ENCODE results near the gene ICAM5. TPM values are rescaled to one million over a fixed set of nuclear protein-coding genes. Genes with fewer than 3 reads are reported as not detected.

The ICAM5 gene
- polyA plus RNA-seq, 1 donor from 2014 or later, result not detected

DNA sequence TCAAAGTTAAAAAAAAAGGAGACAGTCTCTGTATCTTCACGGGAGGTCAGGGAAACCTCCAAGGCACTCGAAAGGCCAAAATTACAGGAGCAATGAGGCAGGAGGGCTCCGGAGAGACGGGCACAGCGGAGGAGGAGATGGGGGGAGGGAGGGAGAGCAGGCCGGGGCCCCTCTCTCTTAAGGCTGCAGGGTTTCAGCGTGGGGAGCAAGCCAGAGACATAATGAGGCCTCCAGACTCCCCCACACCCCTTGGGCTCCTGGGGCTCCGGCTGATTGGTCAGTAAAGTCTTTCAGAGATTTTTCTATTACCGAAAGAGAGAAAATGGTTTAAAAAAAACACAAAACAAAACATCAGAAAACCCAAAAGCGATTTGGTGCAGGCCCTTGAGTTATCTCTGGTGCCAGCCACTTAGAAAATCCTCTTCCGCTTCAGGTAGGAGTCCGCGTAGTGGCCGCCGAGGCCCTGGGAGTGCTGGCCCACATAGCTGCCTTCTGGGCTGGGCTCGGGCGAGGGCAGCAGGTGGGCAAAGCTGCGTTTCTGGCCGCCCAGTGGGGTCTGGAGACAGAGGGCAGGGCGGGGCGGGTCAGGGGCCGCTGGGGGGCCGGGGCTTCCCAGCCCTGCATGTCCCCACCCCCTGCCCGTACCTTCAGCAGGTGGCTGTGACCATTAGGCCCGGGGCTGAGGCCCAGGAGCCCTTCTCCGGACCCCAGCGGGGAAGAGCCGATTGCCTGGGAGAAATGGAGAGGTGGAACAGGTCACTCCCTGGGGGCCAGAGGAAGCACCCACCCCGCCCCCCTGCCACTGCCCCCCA, 27.5 kb downstream of the ICAM5 start:
- Mint-ChIP-seq H3K4me1 (peaks cover 4 to 13% (median 8%) of the 10 kb centered on the region in 3 donors), H3K27ac (peak overlapping the region in 2 of 3 donors; percentile 27 to 53), H3K9me3 (no peaks in the 10 kb centered on the region), H3K36me3 (no peaks in the 10 kb centered on the region), H3K27me3 (no peaks in the 10 kb centered on the region), H3K4me3 (peak overlapping the region in 2 of 4 donors; percentile 43 to 52)

DNA sequence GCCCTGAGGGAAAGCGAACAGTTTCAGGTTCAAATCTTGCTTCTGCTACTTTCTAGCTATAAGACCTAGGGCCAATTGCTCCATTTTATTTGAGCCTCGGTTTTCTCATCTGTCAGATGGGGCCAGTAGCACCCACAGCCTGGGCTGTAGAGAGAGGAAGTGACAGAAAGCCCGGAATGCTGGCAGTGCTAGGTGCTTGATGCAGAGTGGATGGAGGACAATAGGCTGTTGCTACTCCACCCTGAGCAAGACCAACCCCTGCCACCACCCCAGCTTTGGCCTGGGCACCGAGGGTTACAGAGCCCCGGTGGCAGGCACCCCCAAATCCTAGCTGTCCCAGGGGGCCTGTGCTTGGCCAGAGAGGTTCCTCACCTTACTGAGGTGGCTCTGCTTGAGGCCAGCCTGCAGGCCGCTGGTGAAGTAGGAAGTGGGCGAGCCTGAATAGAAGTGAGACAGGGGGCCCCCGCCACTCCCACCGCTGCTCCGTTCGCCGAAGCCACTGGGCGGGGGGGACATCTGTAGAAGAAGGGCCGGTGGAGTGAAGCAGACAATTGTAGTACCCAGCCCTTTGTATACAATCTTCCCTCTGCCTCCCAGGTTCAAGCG, 28.2 kb downstream of the ICAM5 start:
- Mint-ChIP-seq H3K4me1 (peaks cover 4 to 13% (median 8%) of the 10 kb centered on the region in 3 donors), H3K27ac (no peak overlapping the region), H3K27me3 (no peaks in the 10 kb centered on the region), H3K36me3 (no peaks in the 10 kb centered on the region), H3K4me3 (peak overlapping the region in 1 of 4 donors; percentile 69), H3K9me3 (no peaks in the 10 kb centered on the region)

DNA sequence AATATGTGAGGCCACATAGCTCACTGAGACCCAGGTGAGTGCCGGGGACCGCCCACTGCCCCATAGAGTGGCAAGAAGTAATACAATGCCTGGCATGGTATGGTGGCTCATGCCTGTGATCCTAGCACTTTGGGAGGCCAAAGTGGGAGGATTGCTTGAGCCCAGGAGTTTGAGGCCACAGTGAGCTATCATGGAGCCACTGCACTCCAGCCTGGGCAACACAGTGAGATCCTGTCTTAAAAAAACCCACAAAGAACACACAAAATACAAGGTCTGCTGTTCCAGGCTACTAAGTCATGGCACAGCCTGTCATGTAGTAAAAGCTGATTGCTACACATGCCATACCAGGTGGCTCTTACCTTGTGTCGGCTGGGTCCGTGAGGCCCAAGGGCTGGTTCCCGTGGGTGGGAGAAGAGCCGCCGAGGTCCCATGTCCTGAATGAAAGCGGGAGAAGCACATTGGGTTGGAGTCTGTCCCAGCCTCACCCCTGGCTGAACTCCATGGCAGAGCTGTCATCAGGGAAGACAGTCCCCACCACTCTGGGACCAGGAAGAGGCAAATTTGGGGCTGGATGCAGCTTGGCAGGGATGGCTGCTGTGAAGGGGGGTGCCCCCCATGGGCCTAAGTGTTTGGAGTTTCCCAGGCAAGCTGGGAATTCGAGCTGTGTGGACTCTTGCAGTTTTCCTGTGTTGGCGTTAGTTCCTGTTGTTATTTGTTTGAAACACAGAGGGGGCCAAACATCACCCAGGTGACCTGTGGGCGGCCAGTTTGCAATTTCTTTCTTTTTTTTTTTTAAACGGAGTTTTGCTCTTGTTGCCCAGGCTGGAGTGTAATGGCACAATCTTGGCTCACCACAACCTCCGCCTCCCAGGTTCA, 29.3 kb downstream of the ICAM5 start:
- no peak overlapping the region for H3K27ac Mint-ChIP-seq
- peaks cover 4 to 13% (median 8%) of the 10 kb centered on the region in 3 donors for H3K4me1 Mint-ChIP-seq
- H3K4me3 Mint-ChIP-seq, result no peak overlapping the region
- no peaks in the 10 kb centered on the region for H3K36me3 Mint-ChIP-seq
- no peaks in the 10 kb centered on the region for H3K9me3 Mint-ChIP-seq
- H3K27me3 Mint-ChIP-seq, result no peaks in the 10 kb centered on the region

DNA sequence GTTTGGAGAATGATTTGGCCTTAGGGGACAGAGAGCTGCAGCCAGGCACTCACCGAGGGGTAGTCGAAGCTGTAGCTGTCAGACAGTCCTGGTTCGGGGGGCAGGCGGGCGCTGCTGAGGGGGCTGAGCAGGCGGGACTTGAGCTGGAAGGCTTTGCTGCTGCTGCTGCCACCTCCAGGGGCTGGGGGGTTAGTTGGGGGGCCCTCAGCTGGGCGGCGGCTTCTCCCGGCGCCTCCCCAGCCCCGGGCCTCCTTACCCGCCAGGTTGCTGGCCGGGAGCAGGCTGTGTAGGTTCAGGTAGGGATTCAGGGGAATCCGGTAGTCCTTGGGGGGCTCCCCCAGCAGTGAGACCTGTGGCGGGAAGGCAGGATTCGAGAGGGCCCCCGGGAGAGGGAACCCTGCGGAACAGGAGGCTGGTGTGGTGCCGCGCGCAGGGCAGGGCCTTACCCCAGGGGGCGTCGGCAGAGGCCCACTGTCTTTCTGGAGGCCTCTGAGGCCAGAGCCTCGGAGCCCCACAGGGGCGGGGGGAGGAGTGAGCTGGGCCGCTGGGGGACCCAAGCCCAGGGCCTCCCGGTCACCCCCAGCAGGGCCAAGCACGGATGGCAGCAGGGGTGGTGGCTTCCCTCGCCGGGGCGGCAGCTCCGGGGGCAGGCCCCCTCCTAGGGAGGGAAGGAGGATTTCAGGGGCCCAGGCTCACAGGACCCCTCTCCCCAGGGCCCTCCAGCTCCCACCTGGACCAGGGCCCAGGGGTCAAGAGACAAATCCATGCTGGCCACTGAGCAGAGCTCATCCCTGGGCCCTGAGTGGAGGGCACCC, 31.1 kb downstream of the ICAM5 start:
- H3K4me3 Mint-ChIP-seq, result no peak overlapping the region
- no peaks in the 10 kb centered on the region for H3K36me3 Mint-ChIP-seq

DNA sequence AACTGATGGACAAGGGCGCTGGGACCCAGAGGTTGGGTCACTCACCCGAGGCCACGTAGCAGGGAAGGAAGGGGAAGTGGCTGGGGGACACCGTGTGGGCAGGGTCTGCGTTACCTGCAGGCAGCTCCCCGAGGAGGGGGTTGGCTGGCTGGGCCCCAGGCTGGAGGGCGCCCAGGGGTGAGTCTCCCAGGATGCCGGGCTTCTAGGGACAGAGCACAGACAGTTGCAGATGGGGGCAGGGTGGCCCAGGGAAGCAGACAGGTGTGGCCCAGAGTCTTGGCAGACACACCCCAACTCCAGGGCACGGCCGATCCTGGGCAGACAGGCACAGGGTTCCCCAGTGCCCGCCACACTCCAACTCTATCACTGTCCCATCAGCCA, 31.7 kb downstream of the ICAM5 start:
- Mint-ChIP-seq H3K9me3 (no peaks in the 10 kb centered on the region), H3K36me3 (no peaks in the 10 kb centered on the region), H3K4me1 (no peaks in the 10 kb centered on the region), H3K4me3 (no peak overlapping the region), H3K27ac (no peak overlapping the region), H3K27me3 (no peaks in the 10 kb centered on the region)

More for the DNA sequence above, 31.1 kb downstream of the ICAM5 start:
- Mint-ChIP-seq H3K27me3 (no peaks in the 10 kb centered on the region), H3K9me3 (no peaks in the 10 kb centered on the region), H3K27ac (peak overlapping the region in 1 of 3 donors; percentile 19), H3K4me1 (peaks cover 3 to 6% (median 3%) of the 10 kb centered on the region in 3 donors)

DNA sequence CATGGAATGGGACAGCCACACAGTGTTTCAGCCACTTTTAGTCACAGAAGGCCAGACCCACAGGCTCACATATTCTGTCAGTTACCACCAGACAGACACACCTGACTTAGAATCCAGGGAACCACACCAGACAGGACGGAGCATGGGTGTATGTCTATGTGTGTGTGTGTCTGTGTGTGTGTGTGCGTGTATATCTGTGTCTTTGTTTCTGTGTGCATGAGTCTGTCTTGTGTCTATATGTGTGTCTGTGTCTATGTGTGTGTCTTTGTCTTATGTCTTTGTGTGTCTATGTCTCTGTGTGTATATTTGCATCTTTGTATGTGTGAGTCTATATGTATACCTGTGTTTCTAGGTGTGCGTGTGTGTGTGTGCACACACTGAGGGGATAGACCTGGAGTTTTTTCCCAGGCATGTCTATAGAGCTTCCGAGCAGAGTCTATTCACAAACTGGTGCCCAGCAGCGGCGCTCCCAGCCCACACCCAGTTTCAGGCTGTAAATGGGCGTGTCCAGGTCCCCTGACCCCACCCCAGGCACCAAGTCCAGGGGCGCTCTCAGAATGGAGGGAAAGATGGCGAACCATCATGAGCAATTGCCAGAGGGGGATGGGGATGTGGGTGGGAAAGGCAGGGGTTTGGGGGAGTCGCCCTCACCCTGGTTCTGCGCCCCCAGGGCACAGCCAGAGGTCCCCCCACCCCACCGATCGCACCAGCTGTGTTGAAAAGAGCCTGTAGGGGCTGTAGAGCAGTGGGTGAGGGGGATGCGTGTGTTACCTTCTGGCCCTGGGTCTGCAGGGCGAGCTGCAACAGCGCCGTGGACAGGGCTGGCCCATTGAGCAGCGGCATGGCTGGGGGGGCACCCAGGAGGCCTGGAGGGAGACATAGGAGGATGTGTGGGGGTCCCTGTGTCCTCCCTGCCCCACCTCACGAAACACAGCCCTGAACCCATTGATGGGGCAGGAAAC, 32.4 kb downstream of the ICAM5 start:
- no peak overlapping the region for H3K4me3 Mint-ChIP-seq
- H3K4me1 Mint-ChIP-seq, result no peaks in the 10 kb centered on the region
- H3K36me3 Mint-ChIP-seq, result no peaks in the 10 kb centered on the region

DNA sequence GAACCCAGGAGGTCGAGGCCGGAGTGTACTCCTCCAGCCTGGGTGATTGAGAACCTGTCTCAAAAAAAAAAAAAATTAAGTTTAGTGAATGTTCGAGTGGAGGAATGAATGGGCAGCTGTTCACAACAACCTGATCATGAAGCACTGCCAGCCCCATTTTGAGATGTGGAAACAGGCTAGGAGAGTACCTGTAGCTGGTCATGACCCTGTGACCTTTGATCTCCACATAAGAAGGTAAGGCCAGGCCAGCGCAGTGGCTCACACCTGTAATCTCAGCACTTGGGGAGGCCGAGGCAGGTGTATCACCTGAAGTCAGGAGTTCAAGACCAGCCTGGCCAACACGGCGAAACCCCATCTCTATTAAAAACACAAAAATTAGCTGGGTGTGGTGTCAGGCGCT, 36.0 kb downstream of the ICAM5 start:
- Mint-ChIP-seq H3K9me3 (no peaks in the 10 kb centered on the region), H3K4me3 (no peak overlapping the region), H3K4me1 (no peaks in the 10 kb centered on the region), H3K36me3 (no peaks in the 10 kb centered on the region), H3K27ac (no peak overlapping the region), H3K27me3 (no peaks in the 10 kb centered on the region)

More for the DNA sequence above, 32.4 kb downstream of the ICAM5 start:
- H3K9me3 Mint-ChIP-seq, result no peaks in the 10 kb centered on the region
- H3K27ac Mint-ChIP-seq, result no peak overlapping the region
- no peaks in the 10 kb centered on the region for H3K27me3 Mint-ChIP-seq

DNA sequence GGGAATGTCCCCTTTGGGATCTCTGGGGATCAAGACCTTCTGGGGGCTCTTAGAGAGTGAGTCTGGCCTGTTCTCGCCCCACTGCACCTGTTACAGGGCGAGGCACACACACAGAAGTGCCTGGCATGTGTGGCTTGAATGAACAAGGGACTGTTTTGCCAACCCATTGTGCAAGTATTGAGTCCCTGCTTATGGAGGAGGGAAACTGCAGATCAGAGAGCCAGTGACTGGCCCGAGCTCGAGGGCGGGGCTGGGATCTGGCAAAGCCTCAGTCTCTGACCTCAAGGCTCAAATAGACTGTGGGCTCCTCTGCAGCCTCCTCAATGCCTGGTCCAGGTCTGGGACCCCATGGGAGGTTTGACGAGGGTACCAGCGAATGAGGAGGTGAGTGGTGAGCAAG, 38.0 kb downstream of the ICAM5 start:
- Mint-ChIP-seq H3K4me1 (peaks cover 3 to 7% (median 5%) of the 10 kb centered on the region in 3 donors), H3K36me3 (no peaks in the 10 kb centered on the region), H3K4me3 (peak overlapping the region in 1 of 4 donors; percentile 43), H3K27me3 (no peaks in the 10 kb centered on the region), H3K27ac (no peak overlapping the region), H3K9me3 (no peaks in the 10 kb centered on the region)

DNA sequence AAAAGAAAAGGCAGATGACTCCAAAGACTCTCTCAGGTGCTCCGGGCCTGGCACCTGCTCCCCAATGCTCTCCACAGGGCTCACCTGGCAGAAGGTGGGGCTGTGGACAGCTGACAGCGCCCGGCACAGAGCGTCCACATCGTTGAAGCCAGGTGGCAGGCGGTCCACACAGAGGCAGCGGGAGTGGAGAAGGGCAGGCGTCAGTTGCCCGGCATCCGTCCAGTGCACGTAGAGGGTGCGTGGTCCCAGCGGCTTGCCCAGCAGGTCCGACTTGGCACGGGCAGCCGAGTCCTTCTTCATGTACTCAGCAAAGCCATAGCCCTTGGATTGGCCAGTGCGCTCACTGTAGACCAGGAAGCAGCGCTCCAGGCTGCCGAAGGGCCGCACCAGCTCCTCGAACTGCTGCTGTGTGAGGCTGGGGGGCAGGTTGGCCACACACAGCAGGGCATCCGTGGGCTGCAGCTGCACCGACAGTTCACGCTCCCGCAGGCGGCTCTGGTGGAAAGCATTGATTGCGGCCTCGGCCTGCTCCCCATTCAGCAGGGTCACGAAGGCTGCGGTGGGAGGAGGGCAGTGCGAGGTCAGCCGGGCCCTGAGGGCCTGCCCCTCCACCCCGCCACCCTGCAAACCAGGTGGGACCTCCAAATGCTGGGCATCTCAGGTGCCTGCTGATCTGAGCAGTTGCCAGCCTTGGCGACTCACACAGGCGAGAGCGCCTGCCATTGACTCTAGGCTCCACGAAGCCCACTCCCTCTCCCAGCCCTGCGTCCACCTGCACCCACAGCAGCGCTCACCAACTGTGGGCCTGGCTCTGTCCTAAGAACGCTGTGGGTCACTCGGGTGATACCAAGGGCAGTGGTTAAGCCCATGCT, 39.0 kb downstream of the ICAM5 start:
- no peaks in the 10 kb centered on the region for H3K27me3 Mint-ChIP-seq
- no peak overlapping the region for H3K27ac Mint-ChIP-seq
- H3K36me3 Mint-ChIP-seq, result no peaks in the 10 kb centered on the region

DNA sequence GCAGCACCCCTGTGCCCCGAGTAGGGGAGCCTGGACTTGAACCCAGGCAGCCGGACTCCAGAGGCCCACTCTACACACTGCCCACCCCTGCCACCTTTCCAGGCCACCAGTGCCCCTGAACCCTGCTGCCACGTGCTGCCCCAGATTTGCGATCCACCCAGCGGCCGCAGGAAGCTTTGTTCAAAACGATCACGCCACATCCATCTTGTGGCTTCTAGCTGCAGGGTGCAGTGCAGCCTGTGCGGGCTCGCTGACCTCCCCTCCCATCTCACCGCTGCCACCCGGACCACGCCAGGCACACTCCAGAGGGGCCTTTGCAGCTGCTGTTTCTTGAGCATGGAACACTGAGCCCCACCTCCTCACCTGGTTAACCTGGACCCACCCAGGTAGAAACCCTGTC, 39.8 kb downstream of the ICAM5 start:
- peak overlapping the region in 1 of 3 donors; percentile 48 for H3K27ac Mint-ChIP-seq

More for the DNA sequence above, 39.0 kb downstream of the ICAM5 start:
- Mint-ChIP-seq H3K9me3 (no peaks in the 10 kb centered on the region), H3K4me3 (peak overlapping the region in 1 of 4 donors; percentile 43), H3K4me1 (peaks cover 10 to 15% (median 11%) of the 10 kb centered on the region in 3 donors)

DNA sequence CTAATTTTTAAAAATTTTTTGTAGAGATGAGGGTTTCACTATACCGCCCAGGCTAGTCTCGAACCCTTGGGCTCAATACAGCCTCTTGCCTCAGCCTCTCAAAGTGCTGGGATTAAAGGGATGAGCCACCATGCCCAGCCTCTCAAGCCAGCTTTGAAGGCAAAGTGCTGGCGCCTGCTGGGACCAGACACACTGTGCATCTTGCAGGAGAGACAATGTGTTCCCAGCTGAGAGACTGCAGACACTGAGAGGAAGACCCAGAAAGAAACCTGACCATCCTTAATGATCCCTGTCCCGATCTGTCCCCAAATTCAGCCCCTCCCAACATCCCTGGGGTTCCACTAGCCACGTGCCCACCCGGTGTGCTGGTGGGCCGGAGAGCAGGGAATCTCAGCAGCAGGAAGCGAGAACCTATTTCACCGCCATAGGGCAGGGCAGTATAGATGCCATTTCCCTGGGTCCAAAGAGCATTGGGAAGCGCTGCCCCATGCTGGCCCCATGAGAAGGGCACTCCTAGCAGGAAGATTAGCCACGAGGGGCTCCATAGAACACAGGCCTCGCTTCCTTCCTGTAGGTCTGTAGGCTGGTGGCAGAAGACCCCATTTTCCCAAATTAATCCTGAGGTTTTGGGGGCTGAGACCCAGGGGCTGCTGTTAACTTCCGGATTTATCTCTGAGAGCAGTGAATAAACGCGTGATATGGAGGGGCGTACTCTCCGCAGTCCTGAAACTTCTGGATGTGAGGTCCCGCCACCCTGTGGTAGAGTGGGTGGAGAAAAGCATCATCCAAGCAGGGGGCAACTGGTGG, 42.6 kb downstream of the ICAM5 start:
- H3K4me1 Mint-ChIP-seq, result peaks cover 10 to 15% (median 13%) of the 10 kb centered on the region in 3 donors
- H3K9me3 Mint-ChIP-seq, result no peaks in the 10 kb centered on the region
- no peaks in the 10 kb centered on the region for H3K36me3 Mint-ChIP-seq
- no peaks in the 10 kb centered on the region for H3K27me3 Mint-ChIP-seq
- H3K27ac Mint-ChIP-seq, result peak overlapping the region; percentile 94 to 100 (median 97)
- peak overlapping the region; percentile 94 to 99 (median 98) for H3K4me3 Mint-ChIP-seq

More for the DNA sequence above, 39.8 kb downstream of the ICAM5 start:
- peak overlapping the region in 1 of 4 donors; percentile 45 for H3K4me3 Mint-ChIP-seq
- H3K36me3 Mint-ChIP-seq, result no peaks in the 10 kb centered on the region
- peaks cover 10 to 15% (median 13%) of the 10 kb centered on the region in 3 donors for H3K4me1 Mint-ChIP-seq
- H3K9me3 Mint-ChIP-seq, result no peaks in the 10 kb centered on the region
- no peaks in the 10 kb centered on the region for H3K27me3 Mint-ChIP-seq

Data from IgD-negative memory B cell (primary cell).